K562 (cell line): Measurements from ENCODE around the gene SLC25A31. TPM values are rescaled to one million over a fixed set of nuclear protein-coding genes. Genes with fewer than 3 reads are reported as not detected.

Experiments used
- EGR1 ChIP-seq: fragments of 450-650 bp; conservative IDR thresholded peaks from 2 replicates; pipeline ENCODE4 v1.6.1; 2017; ENCODE audit warnings: mild to moderate bottlenecking
- ELF2 ChIP-seq: fragments of 250-450 bp; sonication (Bioruptor Pico); IDR thresholded peaks from 2 replicates; pipeline ENCODE4 v1.5.0; 2021; ENCODE audit warnings: mild to moderate bottlenecking
- EP300 ChIP-seq: IDR thresholded peaks from 2 replicates; pipeline ENCODE4 v1.6.1; 2012; ENCODE audit warnings: low read length, improper control_type of control experiment
- GABPA ChIP-seq: fragments of 200-800 bp; sonication (Bioruptor generic); conservative IDR thresholded peaks from 2 replicates; pipeline ENCODE4 v1.6.1; 2016; ENCODE audit warnings: low read depth, missing genetic modification characterization, missing compliant biosample characterization
- JUN ChIP-seq, 2 experiments: sonication (generic) in 1 of 2; formaldehyde crosslinking in 1 of 2; IDR thresholded peaks; 2 replicates each; pipeline versions ENCODE4 v1.6.1 to v1.8.0; 2012 to 2022; ENCODE audit warnings: borderline replicate concordance in 2 of 2, mild to moderate bottlenecking in 2 of 2, improper control_type of control experiment in 1 of 2, low read depth in 1 of 2, low read length in 1 of 2, missing genetic modification reagents in 1 of 2
- KLF10 ChIP-seq: fragments of 250-450 bp; sonication (Bioruptor Pico); IDR thresholded peaks from 2 replicates; pipeline ENCODE4 v1.6.1; 2021; ENCODE audit warnings: matching md5 sums
- MEIS2 ChIP-seq: fragments of 450-650 bp; IDR thresholded peaks from 2 replicates; pipeline ENCODE4 v1.6.1; 2014; ENCODE audit warnings: mild to moderate bottlenecking; ENCODE audit not compliant: partially characterized antibody
- MNT ChIP-seq, 2 experiments: fragments of 450-650 bp; conservative IDR thresholded peaks; 2 replicates each; pipeline ENCODE4 v1.6.1; 2017; ENCODE audit warnings: mild to moderate bottlenecking in 2 of 2, moderate library complexity in 2 of 2
- NFE2L1 ChIP-seq: fragments of 450-650 bp; IDR thresholded peaks from 2 replicates; pipeline ENCODE4 v1.6.1; 2016; ENCODE audit warnings: missing genetic modification characterization, low read depth, mild to moderate bottlenecking, missing compliant biosample characterization, moderate library complexity, borderline replicate concordance
- NUFIP1 ChIP-seq: fragments of 450-650 bp; IDR thresholded peaks from 2 replicates; pipeline ENCODE4 v1.6.1; 2018; ENCODE audit not compliant: partially characterized antibody
- PHF8 ChIP-seq: fragments of 200-600 bp; sonication (generic); IDR thresholded peaks from 2 replicates; pipeline ENCODE4 v1.6.1; 2012; ENCODE audit warnings: mixed run types, mild to moderate bottlenecking, inconsistent platforms, low read length, moderate library complexity, borderline replicate concordance
- PML ChIP-seq: IDR thresholded peaks from 2 replicates; pipeline ENCODE4 v1.6.1; 2012; ENCODE audit warnings: low read length, inconsistent platforms
- U2AF1 ChIP-seq: fragments of 200-400 bp; formaldehyde crosslinking; optimal IDR thresholded peaks from 2 replicates; pipeline ENCODE3; 2017; ENCODE audit warnings: mild to moderate bottlenecking, low read depth, low read length, moderate library complexity
- YY1 ChIP-seq, 3 experiments: IDR thresholded peaks; 2 replicates each; pipeline ENCODE4 v1.6.1; 2011; ENCODE audit warnings: low read length in 2 of 3, mild to moderate bottlenecking in 2 of 3, moderate library complexity in 2 of 3, borderline replicate concordance in 1 of 3, control low read depth in 1 of 3, low read depth in 1 of 3; ENCODE audit not compliant: insufficient read depth in 3 of 3, insufficient replicate concordance in 2 of 3, control insufficient read depth in 1 of 3, insufficient read length in 1 of 3; ENCODE audit errors: extremely low read depth in 1 of 3
- ZC3H8 ChIP-seq: fragments of 450-650 bp; IDR thresholded peaks from 2 replicates; pipeline ENCODE4 v1.6.1; 2017
- ZNF224 ChIP-seq: sonication (generic); formaldehyde crosslinking; IDR thresholded peaks from 2 replicates; pipeline ENCODE4 v1.8.0; 2022; ENCODE audit warnings: mild to moderate bottlenecking, missing genetic modification reagents
- ZNF263 ChIP-seq: sonication (generic); formaldehyde crosslinking; IDR thresholded peaks from 2 replicates; pipeline ENCODE4 v1.8.0; 2022; ENCODE audit warnings: mild to moderate bottlenecking, missing genetic modification reagents, borderline replicate concordance
- polyA plus RNA-seq, 8 experiments: library from polyadenylated mRNA; depleted of rRNA in 4 of 8; stranded (reverse) in 5 of 8; unstranded in 3 of 8; fragments of >200 nt; fragmentation: Nextera tagmentation in 2 of 8; fragmentation: Illumina TruSeq in 1 of 8; extraction: Ambion mirVana in 2 of 8; extraction: Trizol in 1 of 8; gene quantifications; 2 replicates each; pipeline versions ENCODE4 v1.2.1 to v1.2.3, GENCODE V29; 2011 to 2014; ENCODE audit warnings: inconsistent platforms in 1 of 8, missing spikeins in 1 of 8
- total RNA-seq, 7 experiments: library from RNA; depleted of rRNA in 6 of 7; stranded (reverse); fragments of >200 nt in 6 of 7; fragmentation: Illumina TruSeq in 2 of 7; extraction: Trizol in 2 of 7; gene quantifications; 2 replicates each; pipeline versions ENCODE4 v1.2.1 to v1.2.3, GENCODE V29; 2011 to 2021; ENCODE audit warnings: low replicate concordance in 1 of 7
- TF ChIP-seq, protein P1 (sequence below): sonication (generic); formaldehyde crosslinking; IDR thresholded peaks from 2 replicates; pipeline ENCODE4 v1.8.0; 2022; ENCODE audit warnings: missing genetic modification reagents, mild to moderate bottlenecking, moderate library complexity, borderline replicate concordance
- TF ChIP-seq, protein P2 (sequence below): fragments of 250-450 bp; sonication (Bioruptor Pico); IDR thresholded peaks from 2 replicates; pipeline ENCODE4 v1.4.0; 2020; ENCODE audit warnings: mild to moderate bottlenecking
- TF ChIP-seq, protein P3 (sequence below): fragments of 450-650 bp; IDR thresholded peaks from 2 replicates; pipeline ENCODE4 v1.6.1; 2018; ENCODE audit warnings: mild to moderate bottlenecking, low read depth; ENCODE audit not compliant: partially characterized antibody

The SLC25A31 gene
- total and polyA plus RNA-seq, 9 of the 15 experiments (the other 6 are each of a cell fraction or from before 2014, with no cell fraction given), result 0.07 TPM; not detected in 8

DNA sequence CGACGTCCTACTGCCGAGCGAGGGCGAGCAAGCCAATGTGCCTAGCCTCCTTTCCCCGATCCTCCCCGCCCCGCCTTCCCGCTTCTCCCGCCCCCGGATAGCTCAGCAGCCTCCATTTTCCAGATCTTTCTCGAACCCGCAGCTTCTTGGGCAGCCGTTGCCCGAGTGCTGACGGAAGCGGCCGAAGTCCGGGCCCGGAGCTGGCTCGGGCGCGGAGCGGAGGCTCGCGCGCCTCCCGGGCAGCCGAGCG, 51.8 kb downstream of the SLC25A31 start (continued):
- TF ChIP-seq YY1 (IDR thresholded peaks at IDR 0.05; ENCODE audit: borderline replicate concordance in 1 of 3, control insufficient read depth in 1 of 3, extremely low read depth in 1 of 3, insufficient read depth in 3 of 3, insufficient read length in 1 of 3, insufficient replicate concordance in 2 of 3, low read depth in 1 of 3, low read length in 2 of 3), result peak in 2 of 3 experiments; percentile 53 to 70
- TF ChIP-seq, protein P1, sequence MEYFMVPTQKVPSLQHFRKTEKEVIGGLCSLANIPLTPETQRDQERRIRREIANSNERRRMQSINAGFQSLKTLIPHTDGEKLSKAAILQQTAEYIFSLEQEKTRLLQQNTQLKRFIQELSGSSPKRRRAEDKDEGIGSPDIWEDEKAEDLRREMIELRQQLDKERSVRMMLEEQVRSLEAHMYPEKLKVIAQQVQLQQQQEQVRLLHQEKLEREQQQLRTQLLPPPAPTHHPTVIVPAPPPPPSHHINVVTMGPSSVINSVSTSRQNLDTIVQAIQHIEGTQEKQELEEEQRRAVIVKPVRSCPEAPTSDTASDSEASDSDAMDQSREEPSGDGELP (CRISPR knock-in tag), result no peak
- TF ChIP-seq NUFIP1, result no peak
- TF ChIP-seq MNT (conservative IDR thresholded peaks at IDR 0.05), result no peak; a peak in 1 of 4 replicates
- no peak for TF ChIP-seq ZC3H8
- no peak for TF ChIP-seq ELF2
- no peak for TF ChIP-seq PML
- TF ChIP-seq PHF8, result peak; percentile 46
- TF ChIP-seq JUN (IDR thresholded peaks at IDR 0.05; ENCODE audit: borderline replicate concordance, low read depth, low read length), result no peak
- no peak for TF ChIP-seq JUN (CRISPR knock-in tag; IDR thresholded peaks at IDR 0.05; ENCODE audit: borderline replicate concordance)
- peak; percentile 30; the same call in 1 of the 2 replicates for TF ChIP-seq EP300
- no peak for TF ChIP-seq U2AF1
- TF ChIP-seq ZNF224 (CRISPR knock-in tag), result no peak
- no peak for TF ChIP-seq MEIS2
- TF ChIP-seq, protein P2, sequence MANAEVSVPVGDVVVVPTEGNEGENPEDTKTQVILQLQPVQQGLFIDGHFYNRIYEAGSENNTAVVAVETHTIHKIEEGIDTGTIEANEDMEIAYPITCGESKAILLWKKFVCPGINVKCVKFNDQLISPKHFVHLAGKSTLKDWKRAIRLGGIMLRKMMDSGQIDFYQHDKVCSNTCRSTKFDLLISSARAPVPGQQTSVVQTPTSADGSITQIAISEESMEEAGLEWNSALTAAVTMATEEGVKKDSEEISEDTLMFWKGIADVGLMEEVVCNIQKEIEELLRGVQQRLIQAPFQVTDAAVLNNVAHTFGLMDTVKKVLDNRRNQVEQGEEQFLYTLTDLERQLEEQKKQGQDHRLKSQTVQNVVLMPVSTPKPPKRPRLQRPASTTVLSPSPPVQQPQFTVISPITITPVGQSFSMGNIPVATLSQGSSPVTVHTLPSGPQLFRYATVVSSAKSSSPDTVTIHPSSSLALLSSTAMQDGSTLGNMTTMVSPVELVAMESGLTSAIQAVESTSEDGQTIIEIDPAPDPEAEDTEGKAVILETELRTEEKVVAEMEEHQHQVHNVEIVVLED (CRISPR knock-in tag), result no peak
- TF ChIP-seq GABPA, result no peak
- no peak for TF ChIP-seq NFE2L1 (tag)
- no peak for TF ChIP-seq KLF10 (CRISPR knock-in tag)
- TF ChIP-seq, protein P3, sequence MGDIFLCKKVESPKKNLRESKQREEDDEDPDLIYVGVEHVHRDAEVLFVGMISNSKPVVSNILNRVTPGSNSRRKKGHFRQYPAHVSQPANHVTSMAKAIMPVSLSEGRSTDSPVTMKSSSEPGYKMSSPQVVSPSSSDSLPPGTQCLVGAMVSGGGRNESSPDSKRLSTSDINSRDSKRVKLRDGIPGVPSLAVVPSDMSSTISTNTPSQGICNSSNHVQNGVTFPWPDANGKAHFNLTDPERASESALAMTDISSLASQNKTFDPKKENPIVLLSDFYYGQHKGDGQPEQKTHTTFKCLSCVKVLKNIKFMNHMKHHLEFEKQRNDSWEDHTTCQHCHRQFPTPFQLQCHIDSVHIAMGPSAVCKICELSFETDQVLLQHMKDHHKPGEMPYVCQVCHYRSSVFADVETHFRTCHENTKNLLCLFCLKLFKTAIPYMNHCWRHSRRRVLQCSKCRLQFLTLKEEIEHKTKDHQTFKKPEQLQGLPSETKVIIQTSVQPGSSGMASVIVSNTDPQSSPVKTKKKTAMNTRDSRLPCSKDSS, result no peak
- no peak for TF ChIP-seq ZNF263 (CRISPR knock-in tag)
- peak; percentile 78 for TF ChIP-seq EGR1
